GM23248 (cell line): ENCODE measurements around the gene NUP107.

ENCODE experiments used
- EZH2 ChIP-seq: fragments of 200-600 bp; sonication (generic); IDR thresholded peaks from 2 replicates; pipeline ENCODE4 v1.6.1; 2018; ENCODE audit warnings: antibody characterized with exemption, mild to moderate bottlenecking; ENCODE audit not compliant: insufficient read depth, poor library complexity, severe bottlenecking
- EZH2phosphoT487 ChIP-seq: fragments of 200-600 bp; sonication (generic); IDR thresholded peaks from 2 replicates; pipeline ENCODE4 v1.6.1; 2018; ENCODE audit warnings: antibody characterized with exemption, moderate library complexity, mild to moderate bottlenecking, low read depth; ENCODE audit not compliant: insufficient read depth

GRCh38 chr12:68733661-68734071 is 46.9 kb downstream of the NUP107 start:
- TF ChIP-seq EZH2: no peak
- TF ChIP-seq EZH2phosphoT487: no peak
